Measurements from ENCODE around the gene NEK4.
"Not testable (repeated sequence)": the region's sequence is repeated elsewhere in the genome, so short reads cannot be mapped to it uniquely, and the experiment has no call there.

The NEK4 gene

DNA sequence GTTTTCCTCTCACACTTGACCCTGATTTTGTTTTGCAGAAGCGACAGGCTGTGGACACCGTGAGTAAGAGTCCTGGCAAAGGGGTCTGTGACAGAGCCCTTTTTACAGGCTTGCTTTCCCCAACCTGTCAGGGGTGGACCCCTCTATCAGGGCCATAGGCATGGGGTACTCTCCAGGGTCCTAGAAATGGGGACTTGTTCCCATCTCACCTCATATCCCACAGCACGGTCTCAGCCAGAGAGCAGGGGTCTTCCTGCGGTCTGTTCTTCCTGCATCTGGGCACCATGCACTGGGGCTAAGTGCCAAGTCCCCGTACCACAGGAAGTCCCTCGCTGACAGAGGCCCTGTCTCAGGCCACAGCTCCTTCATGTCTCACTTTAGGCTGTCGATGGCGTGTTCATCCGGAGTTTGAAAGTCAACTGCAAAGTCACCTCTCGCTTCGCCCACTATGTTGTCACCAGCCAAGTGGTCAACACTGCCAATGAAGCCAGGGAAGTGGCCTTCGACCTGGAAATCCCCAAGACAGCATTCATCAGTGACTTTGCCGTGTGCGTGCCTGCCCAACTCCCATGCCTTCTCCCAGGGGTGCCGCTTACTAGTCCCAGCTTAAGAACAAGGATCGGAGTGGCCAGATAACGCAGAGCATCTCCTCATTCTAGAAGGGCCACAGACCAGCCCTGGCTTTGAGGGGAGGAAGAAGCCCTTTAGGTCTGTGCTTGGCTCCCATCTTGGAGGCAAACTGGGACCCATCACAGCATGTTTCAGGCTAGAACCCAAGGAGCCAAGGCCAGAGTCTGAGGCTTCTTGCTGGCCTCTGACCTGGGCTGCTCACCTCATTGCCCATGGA lies 7.4 kb upstream of the NEK4 start:
- DNase-seq: peak; percentile 36

- DNase-seq: peak; percentile 55
These were observed 6.6 kb upstream of the NEK4 start, which contains the start of gene ITIH1 for GRCh38 chr3:52777127-52777958. TSS of gene ITIH1 (plus strand) at chr3:52777599. CDS start at chr3:52777616, 17 bp downstream.

DNA sequence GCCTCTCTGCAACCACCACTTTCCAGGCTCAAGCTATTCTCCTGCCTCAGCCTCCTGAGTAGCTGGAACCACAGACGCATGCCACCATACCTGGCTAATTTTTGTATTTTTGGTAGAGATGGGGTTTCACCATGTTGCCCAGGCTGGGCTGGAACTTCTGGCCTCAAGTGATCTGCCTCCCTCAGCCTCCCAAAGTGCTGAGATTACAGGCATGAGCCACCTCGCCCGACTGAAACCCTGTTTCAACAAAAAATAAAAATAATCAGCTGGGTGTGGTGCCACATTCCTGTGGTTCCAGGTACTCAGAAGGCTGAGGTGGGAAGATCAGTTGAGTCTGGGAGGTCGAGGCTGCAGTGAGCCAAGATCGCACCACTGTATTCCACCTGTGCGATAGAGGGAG lies 5.7 kb upstream of the NEK4 start:
- not testable (repeated sequence) for DNase-seq

DNA sequence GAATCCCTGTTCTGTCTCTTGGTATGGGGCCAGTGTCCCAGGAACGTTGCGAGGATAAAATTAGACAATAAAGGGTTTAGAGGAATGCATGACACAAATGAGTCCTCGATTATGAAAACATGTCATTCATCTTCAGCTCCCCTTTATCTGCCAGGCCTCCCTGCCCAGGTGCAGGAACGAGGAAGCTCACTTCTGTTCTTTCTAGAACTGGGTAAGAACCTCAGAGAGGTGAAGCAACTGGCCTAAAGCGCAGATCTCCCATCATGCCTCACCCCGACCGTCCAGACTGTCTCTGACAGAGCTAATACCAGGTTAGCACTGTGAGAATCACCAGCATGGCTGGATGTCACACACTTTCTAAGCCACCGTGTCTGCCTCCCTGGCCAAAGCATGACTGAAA lies 5.1 kb upstream of the NEK4 start:
- DNase-seq: peak; percentile 33

- peak; percentile 56 for DNase-seq
These were observed 4.4 kb upstream of the NEK4 start for GRCh38 chr3:52774901-52775864.

DNA sequence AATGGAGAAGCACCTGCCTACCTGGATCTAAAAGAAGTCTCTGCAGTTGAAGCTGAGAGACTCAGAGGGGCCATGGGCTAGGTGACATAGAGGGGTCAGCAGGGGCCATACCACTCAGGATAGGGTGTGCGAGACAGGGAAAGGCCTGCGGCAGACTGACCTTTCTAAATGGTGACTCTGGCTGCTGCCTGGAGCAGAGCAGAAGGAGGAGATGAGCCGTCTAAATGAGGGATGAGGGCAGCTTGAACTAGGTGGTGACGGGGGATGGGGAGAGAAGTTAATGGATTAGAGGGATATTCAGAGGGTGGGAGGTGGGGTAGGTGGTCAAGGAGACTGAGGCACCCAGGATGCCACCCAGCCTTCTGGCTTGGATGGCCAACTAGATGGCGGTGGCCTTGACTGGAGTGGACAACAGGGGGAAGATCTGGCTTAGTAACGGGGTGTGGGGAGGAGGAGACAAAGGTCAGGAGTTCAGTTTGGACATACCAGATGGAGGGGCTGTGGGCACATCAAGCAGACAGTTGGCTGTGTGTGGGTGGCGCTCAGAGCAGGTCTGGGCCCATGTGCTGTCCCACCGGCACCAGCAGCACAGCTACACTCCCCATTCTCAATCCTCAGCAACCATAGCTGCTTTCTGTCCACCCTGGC lies 3.5 kb upstream of the NEK4 start:
- no peak for DNase-seq

DNA sequence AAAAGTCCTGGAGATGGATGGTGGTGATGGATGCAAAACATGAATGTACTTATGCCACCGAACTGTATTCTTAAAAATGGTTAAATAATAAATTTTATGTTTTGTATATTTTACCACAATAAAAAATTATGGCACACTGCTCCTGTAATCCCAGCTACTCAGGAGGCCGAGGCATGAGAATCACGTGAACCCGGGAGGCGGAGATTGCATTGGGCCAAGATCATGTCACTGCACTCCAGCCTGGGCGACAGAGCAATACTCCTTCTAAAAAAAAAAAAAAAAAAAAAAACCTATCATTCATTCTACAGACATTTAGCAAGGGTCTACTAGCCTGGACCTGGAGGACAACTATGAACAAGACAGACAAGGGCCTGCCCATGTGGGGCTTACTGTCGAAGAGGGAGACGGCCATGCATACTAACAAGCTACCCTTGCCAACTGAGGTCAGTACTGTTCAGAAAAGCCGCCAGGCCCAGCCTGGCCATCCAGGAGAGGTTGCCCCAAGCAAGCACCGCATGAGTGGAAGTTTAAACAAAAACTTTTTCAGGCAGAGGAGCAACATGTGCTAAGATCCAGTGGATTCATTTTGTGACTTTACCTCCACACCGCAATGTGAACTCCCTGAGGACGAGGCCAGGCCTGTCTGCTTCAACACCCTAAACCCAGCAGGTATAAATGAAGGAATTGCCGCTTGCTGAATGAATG lies 2.8 kb upstream of the NEK4 start:
- peak; percentile 47 for DNase-seq

DNA sequence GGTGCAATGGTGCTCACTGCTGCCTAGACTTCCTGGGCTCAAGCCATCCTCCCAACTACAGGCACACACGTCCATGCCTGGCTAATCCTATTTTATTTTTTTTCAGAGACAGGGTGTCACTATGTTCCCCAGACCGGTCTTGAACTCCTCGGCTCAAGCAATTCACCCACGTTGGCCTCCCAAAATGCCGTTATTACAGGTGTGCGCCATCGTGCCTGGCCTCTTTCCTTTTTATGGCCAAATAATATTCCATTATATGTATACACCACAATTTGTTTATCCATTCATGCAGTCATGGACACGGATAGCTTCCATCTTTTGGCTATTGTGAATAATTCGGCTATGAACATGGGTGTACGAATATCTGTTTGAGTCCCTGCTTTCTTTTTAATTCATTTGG lies 962 bp upstream of the NEK4 start:
- DNase-seq: no peak

DNA sequence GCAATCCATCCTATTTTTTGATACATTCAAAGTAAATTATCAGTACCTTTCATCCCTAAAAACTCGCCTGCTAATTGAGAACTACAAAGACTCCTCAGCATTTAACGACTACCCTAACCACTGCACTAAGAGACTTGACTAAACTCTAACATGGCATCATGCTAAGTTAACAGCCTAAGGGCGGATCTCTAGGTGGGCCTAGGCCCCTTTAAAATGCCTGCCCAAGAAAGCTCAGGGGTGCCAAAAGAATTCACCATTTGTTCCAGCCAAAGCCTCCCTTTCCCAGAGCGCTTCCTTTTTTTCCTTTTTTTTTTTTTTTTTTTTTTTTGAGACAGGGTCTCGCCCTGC lies 568 bp upstream of the NEK4 start:
- DNase-seq: no peak

DNA sequence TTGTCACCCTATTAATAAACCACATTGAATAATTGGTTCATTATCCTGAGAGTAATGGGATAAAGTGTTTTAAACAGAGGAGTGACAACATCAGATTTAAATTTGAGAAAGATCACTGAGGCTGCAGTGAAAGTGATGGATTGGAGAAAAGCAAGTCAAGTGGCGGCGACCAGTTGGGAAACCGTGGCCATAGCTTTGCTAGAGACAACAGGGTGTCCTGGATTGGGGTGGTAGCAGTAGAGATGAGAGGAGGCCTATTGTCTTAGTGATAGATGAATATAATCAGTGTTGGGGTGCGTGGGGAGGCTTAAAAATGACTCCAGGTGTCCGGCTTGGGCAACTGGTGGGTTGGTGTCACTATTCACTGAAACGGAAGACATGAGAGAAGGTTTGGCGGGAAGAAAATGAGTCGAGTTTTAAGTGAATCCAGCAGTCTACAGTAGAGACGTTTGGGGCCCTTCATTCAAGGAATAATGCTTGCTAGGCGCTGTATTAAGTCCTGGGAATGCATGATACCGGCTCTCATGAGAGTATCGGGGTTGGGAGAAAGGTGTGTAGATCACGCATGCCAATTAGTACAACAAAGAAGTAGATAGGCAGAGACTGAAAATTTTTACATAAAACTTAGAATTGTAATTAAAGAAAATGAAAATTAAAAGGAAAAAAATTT lies 819 bp downstream of the NEK4 start:
- no peak for DNase-seq

GRCh38 chr3:52763466-52763865 lies 7.3 kb downstream of the NEK4 start:
- DNase-seq: no peak

- no peak for DNase-seq
These were observed 14.6 kb downstream of the NEK4 start for GRCh38 chr3:52756141-52756540.

- DNase-seq: no peak
These were observed 16.4 kb downstream of the NEK4 start for GRCh38 chr3:52754373-52754772.

DNA sequence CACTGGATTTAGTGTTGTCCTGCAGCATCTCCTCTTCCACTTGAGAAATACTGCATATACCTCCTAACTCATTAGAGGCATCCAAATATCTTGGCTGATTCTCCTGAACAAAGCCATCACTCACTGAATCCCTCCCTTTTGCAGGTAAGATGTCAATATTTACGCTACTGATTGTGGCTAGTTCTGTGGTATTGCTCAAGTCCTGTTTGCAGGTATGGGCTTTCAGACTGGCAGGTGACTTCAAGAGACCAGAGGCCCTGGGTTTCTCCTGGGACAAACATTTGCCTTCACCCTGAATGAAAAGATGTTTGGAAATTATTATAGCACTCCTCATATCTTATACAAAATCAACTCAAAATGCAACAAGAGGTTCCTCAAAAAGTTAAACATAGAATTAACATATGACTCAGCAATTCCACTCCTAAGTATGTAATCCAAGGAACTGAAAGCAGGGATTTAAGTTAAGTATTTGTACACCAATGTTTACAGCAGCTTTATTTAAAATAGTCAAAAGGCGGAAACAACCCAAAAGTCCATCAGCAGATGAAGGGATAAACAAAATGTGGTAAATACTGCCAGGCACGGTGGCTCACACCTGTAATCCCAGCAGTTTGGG lies 18.6 kb downstream of the NEK4 start:
- no peak for DNase-seq

DNA sequence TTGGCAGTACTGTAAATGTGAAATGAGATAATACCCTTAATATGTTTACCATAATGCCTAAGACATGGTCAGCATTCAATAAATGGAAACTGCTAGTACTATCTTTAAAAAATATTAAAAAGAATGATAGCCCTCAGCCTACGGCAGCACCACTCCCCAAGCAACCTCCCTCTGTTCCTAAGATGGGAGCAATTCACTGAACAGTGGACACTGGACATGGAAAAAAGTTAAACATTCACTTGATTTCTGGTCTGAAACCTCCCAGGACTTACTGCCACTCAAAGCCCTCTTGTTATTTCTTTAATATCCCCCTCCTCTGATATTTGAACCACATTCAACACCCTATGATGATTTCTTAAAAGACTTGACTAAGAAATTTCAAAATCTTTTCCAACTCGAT lies 27.0 kb downstream of the NEK4 start:
- no peak for DNase-seq

DNA sequence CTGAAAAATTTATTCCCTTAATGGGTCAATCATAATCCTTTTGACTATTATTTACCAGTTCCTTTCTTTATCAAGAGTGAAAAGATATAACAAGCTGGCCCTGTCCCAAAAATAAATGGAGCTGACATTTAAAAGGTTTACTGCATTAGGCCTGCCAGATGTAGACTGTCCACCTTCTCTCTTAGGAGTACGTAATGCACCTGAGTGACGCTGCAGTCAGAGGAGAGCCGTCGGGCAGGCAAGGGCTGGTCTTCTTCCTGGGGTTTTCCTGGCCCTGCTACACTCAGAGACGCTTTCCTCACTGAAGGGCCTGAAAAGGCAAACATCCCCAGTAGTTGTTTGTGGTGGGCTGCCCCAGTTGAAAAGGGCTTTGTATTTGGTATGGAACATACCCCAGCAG lies 27.6 kb downstream of the NEK4 start:
- DNase-seq: no peak

GRCh38 chr3:52742418-52743041 lies 28.2 kb downstream of the NEK4 start:
- no peak for DNase-seq

DNA sequence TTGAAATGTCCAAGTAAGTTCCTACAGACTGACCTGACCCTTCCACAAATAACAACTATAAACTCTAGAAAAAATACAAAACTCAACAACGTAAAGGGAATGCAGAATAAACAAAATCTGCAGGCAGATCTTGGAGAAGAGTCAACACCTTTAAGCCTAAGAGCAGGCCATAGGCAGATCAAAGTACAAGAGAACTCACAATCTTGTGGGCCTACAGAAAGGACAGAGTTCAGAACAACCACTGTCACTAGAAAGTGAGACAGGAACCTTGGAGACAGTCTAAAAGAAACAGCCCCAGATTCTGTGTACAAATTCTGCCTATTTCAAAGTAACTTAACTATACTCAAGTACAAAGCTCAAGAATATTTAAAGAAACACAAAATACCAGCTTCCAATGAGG lies 31.0 kb downstream of the NEK4 start:
- no peak for DNase-seq

- DNase-seq: no peak
These were observed 37.4 kb downstream of the NEK4 start for GRCh38 chr3:52733256-52733891.

GRCh38 chr3:52731590-52731989 lies 39.1 kb downstream of the NEK4 start:
- DNase-seq: no peak
